ENCODE results near the gene DYRK2.
A peak's percentile ranks its signal among the peaks of the same experiment; 100 is the strongest.
"Not testable (repeated sequence)": the region's sequence is repeated elsewhere in the genome, so short reads cannot be mapped to it uniquely, and the experiment has no call there.

Gene DYRK2

DNA sequence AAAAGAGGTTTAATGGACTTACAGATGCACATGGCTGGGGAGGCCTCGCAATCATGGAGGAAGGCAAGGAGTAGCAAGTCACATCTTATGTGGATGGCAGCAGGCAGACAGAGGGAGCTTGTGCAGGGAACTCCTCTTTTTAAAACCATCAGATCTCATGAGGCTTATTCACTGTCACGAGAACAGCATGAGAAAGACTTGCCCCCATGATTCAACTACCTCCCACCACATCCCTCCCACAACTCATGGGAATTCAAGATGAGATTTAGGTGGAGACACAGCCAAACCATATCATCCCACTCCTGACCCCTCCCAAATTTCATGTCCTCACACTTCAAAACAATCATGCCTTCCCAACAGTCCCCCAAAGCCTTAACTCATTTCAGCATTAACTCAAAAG is 24.0 kb downstream of the DYRK2 start:
- not testable (repeated sequence) for DNase-seq

DNA sequence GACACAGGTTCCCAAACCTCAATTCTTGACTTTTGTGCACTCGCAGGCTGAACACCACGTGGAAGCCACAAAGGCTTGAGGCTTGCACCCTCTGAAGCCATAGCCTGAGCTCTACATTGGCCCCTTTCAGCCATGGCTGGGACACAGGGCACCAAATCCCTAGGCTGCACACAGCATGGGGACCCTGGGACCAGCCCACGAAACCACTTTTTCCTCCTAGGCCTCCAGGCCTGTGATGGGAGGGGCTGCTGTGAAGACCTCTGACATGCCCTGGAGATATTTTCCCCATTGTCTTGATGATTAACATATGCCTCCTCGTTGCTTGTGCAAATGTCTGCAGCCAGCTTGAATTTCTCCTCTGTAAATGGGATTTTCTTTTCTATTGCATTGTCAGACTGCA is 25.0 kb downstream of the DYRK2 start:
- DNase-seq: not testable (repeated sequence)

GRCh38 chr12:67674417-67674816 is 25.9 kb downstream of the DYRK2 start:
- no peak for DNase-seq

GRCh38 chr12:67676624-67677023 is 28.1 kb downstream of the DYRK2 start:
- no peak for DNase-seq

GRCh38 chr12:67677166-67677565 is 28.6 kb downstream of the DYRK2 start:
- DNase-seq: no peak

DNA sequence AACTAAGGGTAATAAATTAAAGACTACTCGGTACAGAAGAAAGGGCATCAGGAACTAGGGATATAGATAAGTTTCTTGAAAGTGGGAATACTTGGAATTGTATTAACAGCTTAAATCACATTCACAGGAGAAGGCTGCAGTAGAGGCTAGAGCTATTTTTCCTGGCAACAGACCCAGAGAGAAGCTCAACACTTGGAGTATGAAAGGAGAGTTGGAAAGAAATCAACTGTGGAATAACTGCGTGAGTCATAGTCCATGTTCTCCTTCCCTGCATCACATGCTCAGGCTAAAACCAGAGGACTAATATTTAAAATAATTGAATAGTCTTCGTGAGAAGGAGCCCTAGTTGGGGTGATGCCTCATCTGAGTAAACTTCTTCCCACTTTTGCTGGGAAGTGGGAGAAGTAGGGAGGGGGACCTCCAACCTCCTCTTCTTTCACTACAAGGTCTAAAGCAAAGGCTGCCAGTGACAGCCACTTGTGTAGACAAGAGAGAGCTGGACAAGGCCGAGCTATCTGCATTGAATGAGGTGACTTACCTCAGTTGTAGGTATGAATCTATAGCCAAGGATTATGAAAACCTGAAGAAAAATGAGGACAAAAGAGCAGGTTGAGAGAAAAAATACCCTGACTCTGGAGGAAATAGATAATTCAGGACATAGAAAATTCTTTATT is 32.7 kb downstream of the DYRK2 start:
- no peak for DNase-seq

GRCh38 chr12:67681941-67682620 is 33.5 kb downstream of the DYRK2 start:
- DNase-seq: no peak

DNA sequence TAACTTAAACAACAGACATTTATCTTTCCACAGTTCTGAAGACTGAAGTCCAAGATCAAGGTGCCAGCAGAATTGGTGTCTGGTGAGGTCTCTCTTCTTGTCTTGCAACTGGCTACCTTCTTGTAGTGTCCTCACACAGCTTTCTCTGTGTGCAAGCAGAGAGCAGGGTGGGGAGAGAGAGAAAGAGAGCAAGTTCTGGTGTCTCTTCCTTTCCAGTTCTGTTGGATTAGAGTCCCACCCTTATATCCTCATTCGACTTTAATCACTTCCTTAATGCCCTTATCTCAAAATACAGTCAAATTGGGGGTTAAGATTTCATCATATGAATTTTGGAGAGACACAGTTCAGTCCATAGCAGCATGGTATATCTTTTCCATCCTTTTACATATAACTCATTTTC is 40.8 kb downstream of the DYRK2 start:
- DNase-seq: no peak

DNA sequence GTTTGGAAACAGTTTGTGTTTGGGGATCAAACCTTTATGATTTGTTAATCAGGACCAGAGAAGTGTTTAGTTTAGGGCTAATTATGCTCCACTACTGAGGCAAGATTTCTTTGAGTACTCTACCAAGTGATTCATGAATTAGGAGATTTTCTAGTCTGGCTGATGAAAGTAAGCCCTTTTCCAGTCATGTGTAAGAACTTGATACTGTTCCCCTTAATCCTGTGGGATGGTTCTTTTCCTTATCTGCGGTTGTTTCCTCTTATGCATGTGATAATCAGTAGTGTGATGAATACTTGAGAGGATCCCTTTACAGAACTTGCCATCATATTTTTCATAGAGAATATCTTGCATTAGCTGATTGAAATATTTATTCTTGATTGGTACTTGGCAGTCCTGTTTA is 42.1 kb downstream of the DYRK2 start:
- DNase-seq: no peak

DNA sequence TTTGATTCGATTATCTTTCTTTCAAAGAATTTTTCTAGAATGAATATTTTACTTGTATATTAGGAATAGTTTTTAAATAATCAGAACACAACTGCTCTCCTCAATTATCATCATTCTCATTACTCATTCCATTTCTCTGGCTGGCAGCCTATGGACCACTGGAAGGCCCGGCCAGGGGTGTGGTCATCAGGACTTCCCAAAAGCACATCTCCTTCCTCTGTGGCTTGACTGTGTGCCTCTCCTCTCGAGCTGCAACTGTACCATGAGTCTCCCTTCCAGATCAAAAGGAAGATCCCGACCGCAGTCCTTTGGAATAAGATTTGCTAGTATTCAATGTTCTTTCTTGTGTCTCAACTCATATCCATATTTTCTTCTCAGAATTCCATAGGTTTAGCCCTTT is 42.7 kb downstream of the DYRK2 start:
- DNase-seq: no peak

- no peak for DNase-seq
These were observed 43.6 kb downstream of the DYRK2 start for GRCh38 chr12:67692135-67692534.

GRCh38 chr12:67692966-67693365 is 44.4 kb downstream of the DYRK2 start:
- no peak for DNase-seq

- DNase-seq: no peak
These were observed 45.3 kb downstream of the DYRK2 start for GRCh38 chr12:67693894-67694293.

- no peak for DNase-seq
These were observed 45.9 kb downstream of the DYRK2 start for GRCh38 chr12:67694306-67694900.

GRCh38 chr12:67695974-67696373 is 47.4 kb downstream of the DYRK2 start:
- DNase-seq: no peak

GRCh38 chr12:67697443-67697842 is 48.9 kb downstream of the DYRK2 start:
- no peak for DNase-seq

DNA sequence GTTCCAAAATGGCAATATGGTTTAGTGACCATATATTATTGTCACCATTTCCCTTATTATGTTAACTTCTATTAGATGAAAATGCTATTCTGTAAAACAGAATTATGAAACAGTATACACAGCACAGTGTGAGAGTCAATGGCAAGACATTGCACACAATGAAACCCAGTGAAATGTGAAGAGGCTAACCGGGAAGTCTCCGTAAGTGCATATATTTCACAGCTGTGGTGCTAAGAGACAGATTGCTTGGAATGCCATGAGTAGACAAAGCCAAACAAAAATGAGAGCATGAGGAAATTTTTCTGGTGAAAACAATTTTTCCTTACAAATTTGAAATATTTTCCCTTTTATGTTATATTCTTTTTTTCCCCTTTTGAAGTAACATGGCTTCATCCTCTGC is 49.4 kb downstream of the DYRK2 start:
- no peak for DNase-seq

GRCh38 chr12:67698672-67699581 is 50.4 kb downstream of the DYRK2 start:
- DNase-seq: peak; percentile 68

DNA sequence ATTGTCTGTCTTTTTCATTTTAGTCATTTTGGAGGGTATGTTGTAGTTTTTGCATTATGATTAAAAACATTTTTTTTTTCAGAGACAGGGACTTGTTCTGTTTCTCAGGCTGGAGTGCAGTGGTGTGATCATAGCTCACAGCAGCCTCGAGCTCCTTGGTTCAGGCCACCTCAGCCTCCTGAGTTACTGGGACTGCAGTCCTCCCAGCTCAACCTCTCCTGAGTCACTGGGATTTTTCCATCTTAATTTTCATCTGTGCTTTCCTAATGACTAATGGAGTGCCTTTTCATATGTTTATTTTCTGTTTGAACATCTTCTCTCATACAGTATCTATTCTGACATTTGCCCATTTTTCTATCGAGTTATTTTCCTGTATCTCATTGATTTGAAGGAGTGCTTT is 52.6 kb downstream of the DYRK2 start:
- DNase-seq: no peak

- DNase-seq: no peak
These were observed 53.6 kb downstream of the DYRK2 start for GRCh38 chr12:67702136-67702535.

- DNase-seq: no peak
These were observed 55.5 kb downstream of the DYRK2 start for GRCh38 chr12:67704071-67704470.

DNA sequence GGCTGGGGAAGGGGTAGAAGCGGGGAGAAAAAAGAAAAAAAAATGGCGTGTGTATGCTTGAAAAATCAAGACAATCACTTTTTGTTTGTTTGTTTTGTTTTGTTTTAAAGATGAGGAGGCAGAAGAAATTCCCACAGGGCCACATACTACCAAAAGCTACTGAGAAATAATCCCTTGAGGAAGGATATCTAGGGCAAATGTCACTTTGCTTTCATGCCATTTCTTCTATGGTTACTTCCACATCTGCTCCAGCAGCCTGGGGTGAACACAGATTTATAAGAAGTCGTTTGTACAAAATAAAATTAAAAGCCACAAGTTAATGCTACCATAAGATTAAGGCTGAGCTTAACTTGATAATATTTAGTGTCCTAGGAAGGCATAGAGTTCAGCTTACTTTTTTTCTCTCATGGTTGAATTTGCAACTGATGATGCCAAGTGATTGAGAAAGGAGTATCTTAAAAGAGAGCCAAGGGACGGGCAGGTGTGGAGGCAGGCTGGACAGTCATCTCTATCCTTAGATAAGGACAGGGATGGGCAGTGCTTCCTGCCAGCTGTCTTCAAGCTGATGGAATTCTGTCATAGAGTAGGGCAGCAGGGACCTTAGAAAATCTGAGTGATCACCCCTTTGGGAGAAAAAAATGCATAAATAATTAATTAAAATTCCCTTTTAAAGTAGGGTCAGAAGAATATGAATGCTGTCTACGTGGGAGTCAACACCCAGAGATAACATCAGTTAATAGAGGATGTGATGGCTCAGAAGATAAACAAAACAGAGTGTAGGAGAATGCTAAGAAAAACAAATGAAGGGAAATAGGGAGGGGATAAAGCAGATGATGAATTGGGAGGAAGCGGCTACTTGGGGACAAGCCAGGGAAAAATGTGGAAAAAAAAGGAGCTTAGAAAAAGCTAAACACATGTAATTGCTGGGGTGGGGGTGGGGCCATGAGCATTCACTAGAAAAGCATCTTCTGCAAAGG is 57.1 kb downstream of the DYRK2 start:
- no peak for DNase-seq
